NCI-H1436 (cell line): ENCODE measurements around the gene NET1.
"Not testable (repeated sequence)": the region's sequence is repeated elsewhere in the genome, so short reads cannot be mapped to it uniquely, and the experiment has no call there.

Source experiments
- DNase-seq: peaks from one replicate; lab custom pipeline; 2025; lab: John Stamatoyannopoulos, UW

Gene NET1

GRCh38 chr10:5400468-5401240 is 11.7 kb upstream of the NET1 start:
- DNase-seq: no peak

DNA sequence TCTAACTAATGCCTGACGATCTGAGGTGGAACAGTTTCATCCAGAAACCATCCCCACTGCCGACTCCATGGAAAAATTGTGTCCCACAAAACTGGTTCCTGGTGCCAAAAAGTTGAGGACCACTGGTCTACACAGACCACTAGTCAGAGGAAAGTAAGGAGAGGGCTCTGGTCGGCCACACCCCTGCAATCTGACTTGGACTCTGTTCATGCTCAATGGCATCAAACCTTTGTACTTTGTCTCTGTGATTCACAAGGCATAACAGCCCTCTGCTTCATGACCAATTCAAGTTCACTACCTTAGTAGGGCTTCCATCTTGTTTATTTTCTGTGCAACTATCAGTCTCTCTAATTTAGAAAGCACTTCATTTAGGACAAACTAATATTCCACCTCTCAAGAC is 9.6 kb upstream of the NET1 start:
- no peak for DNase-seq

- DNase-seq: no peak
These were observed 7.9 kb upstream of the NET1 start, which contains the start of gene TUBAL3 for GRCh38 chr10:5404208-5405041. TUBAL3 (minus strand) TSS chr10:5404828; CDS start chr10:5404792, 36 bp downstream.

DNA sequence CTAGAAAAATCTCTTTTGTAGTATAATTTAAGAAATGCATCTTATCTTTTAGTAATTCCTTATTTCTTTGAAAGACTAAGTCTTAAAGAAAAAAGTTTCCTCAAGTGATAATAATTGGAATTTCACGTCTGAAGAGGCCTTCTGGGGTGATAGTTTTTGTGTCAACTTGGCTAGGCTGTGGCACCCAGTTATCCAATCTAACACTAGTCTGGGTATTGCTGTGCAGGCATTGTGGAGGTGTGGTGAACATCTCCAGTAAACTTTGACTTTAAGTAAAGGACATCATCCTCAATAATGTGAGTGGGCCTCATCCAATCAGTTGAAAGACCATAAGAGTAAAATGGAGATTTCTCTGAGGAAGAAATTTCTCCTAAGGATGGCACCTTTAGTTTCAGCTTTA is 5.4 kb upstream of the NET1 start:
- DNase-seq: no peak

DNA sequence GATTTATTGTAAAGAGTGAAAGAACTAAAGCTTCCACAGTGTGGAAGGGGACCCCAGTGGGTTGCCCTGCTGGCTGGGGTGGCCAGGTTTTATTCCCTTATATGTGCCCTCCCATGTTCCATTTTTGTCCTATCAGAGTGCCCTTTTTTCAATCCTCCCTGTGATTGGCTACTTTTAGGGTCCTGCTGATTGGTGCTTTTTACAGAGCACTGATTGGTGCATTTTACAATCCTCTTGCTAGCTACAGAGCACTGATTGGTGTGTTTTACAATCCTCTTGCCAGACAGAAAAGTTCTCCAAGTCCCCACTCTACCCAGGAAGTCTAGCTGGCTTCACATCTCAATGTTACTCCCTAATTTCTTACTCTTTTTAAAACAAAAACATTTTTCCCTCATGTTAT is 1.6 kb upstream of the NET1 start:
- DNase-seq: not testable (repeated sequence)

GRCh38 chr10:5411941-5412276 is 448 bp upstream of the NET1 start:
- no peak for DNase-seq

DNA sequence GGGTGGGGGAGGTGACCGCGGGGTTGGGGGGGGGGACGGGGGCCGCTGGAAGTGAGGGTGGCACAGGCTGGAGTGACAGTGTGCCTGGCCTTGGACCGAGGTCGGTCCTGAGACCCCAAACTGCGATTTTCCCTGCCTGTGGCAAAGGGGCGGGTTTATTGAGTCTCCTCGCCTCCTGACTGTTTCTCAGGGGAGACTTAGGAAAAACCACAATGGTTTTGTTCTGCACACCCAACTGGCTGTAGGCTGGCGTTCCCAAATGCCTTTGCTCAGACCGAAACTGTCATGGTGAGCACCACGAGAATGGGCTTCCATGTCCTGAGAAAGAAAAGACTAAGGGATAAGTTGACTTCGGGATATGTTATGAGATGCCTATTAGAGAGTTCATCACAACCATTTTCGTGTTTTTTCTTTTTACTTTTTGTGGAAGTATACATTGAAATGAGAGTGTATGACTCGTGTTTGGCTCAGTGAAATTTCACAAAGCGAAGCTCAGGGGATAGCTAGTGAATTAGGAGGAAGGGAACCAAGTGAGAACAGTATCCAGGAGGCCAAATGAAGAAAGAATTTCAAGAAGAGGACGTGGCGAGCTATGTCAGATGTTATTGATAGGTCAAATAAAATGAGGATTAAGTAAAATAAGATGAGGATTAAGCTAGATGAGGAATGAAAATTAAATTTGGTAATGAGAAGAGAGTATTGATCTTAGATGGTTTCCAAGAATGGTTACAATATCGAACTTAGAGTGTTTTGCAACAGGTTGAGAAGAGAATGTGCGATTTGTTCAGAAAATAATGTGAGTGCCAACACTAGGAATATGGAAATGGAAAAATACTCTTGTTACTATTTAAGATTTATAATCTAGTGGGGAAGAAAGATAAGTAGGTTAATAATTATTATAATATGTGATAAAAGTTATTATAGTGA is 918 bp downstream of the NET1 start:
- peak; percentile 6 for DNase-seq

GRCh38 chr10:5416981-5417380 is 4.6 kb downstream of the NET1 start:
- no peak for DNase-seq

GRCh38 chr10:5418584-5418983 is 6.2 kb downstream of the NET1 start:
- no peak for DNase-seq

- no peak for DNase-seq
These were observed 7.2 kb downstream of the NET1 start for GRCh38 chr10:5419466-5420094.

DNA sequence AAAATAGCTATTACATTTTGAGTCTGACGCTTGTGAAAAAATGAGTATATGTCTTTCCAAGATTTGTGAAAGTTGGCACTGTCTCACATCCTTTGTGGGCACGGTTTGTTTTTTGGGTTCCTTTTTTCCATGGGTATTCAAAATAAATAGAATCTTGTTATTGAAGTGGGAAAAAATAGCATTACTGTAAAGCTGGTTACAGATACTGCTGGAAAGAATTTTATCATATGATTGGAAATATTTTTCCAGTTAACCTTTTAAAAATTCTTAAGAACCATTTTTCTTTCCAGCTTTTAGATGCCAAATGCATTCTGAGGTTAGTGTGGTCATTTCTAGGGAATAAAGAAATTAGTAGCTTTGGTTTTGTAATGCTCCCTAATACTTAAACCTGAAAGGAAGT is 11.4 kb downstream of the NET1 start:
- no peak for DNase-seq

DNA sequence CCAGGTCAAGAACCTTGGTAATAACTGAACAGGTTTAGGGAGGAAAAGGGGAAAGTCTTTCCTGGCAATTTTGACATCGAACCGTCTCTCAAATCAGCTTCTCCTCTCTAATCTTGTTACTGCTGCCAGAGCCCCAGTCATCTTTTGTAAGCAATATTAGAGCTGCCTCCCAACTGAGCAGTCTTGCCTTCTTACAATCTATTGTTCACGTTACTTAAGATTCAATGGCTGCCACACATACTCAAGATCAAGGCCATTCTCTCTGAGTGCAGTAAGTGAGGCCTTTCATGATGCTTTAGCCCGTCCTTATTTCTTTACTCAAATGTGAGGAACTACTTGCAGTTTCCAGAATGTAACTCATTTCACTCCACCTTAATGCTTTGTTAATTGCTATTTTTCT is 12.4 kb downstream of the NET1 start:
- DNase-seq: no peak

GRCh38 chr10:5428133-5428532 is 15.8 kb downstream of the NET1 start:
- DNase-seq: peak; percentile 10

DNA sequence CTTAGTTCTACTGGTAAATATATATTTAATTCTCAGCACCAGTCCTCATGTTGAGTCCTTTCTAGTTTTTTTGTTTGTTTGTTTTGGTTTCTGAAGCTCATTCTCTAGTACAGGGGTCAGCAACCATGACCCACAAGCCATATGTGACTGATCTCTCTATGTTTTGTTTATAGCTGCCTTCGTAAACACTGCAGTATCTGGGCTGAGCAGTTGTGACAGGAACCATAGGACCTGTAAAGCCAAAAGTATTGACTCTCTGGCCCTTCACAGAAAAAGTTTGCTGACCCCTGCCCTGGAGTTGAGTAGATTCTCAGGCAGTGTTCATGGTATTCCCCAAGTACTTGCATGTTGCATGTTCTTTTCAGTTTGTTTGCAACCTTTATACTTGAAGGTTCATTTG is 20.8 kb downstream of the NET1 start:
- DNase-seq: no peak

DNA sequence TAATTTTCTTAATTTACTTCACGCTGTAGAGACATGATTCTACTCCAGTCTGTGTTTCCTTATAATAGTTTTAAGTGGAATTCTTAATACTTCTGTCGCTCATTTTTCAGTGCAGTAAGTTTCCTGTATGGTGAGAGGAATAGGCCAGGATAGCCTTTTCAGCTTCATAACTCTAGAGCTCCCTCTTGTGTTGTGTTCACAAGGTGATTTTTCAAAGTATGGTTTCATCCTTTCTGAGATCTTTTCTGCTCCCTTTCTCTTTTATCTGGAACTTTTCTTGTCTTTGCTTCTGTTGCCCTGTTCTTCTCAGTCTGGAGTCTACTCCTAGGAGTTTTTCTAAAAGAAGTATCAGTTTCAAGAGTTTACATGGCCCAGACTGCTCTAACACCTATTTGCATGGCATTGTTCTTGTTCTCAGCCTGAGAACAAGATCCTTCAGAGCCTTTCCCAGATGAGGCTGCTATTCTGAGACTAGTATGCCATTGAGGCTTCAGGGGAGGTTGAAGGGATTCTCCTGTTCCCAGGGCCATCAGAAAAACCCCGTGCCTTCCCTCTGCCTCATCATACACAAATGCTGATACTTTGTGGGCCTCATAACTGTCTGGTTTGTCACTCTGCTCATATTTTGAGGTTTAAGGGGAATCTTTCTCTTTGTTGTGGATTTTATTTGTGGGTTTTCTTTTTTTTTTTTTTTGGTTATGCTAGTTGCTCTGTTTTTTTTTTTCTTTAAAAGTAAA is 21.8 kb downstream of the NET1 start:
- peak; percentile 43 for DNase-seq

DNA sequence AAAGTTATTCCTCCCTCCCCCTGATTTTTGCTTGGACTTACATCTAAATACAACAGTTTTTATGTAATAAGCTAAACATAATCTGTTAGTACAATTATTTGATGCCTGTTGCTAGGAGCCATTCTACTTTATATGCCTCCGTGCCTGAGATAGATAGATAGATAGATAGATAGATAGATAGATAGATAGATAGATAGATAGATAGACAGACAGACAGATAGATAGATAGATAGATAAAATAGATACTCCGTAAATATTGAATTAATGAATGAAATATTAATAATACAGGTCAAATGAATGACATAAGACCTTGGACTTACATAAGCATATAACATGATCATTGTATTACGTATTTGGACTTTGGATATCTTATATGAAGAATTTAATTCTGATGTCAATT is 23.0 kb downstream of the NET1 start:
- DNase-seq: no peak

DNA sequence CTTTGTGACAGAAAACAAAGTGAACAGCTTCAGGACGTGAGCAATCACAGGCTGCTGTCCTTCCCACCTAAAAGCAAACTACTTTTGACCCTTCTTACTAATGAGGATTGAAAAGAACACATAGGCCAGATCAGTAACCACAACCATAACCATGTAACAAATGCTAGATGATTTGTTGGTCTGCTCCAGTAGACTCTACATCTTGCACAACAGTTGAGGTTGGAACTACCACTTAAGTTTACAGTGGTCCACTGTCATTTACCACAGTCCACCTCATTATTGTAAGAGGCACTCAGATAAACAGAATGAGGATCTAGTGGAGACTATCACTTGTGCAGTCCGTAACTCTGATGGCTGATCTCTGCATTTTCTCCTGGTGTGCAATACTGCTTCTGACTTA is 27.8 kb downstream of the NET1 start:
- DNase-seq: no peak

GRCh38 chr10:5441106-5441505 is 28.7 kb downstream of the NET1 start:
- no peak for DNase-seq

DNA sequence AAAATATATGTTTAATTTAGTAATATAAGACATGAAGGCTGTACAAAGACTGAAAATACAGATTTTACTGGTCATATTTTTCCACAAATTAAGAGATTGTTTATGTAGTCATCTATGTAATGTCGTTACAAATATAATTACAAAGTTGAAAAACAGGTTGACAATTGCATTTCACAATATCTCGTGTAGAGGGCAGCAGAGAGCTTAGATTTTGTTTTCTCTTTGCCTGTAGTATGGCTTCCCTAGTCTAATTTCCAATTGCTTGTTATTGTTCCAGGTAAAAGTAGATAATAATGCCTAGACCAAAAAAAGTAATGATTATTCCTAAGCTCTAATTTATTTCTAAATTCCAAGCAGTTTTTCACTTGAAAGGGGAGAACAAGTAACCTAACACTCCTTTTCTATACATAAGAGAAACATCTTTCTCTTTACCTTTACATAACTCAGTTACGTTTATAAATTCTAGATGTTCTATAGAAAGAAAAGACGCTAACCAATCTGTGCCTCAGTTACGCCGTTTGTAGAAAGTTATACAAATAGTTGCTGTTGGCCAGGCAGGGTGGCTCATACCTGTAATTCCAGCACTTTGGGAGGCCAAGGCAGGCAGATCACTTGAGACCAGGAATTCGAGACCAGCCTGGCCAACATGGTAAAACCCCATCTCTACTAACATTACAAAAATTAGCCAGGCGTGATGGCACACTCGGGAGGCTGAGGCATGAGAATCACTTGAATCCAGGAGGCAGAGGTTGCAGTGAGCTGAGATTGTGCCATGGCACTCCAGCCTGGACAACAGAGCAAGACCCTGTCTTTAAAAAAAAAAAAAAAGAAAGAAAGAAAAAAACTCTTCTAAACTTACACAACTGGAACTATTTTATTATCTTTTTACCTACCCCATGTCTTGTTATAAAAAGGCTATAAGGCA is 30.0 kb downstream of the NET1 start:
- peak; percentile 23 for DNase-seq

DNA sequence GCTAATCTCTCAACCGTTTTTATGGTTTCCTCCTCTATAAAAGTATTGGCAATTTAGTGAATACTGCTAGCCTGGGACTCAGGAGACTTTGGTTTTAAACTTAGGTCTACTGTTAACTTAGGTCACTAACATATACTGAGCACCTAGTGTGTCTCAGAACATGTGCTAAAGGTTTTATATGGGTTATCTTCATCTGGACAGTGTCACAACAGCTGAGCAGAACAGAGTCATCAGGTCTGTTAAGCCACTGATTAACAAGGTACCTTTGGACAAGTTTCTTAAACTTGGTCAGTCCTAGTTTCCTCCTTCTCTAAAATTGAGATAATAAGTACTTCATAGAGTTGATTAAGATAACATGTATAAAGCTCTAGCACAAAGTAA is 30.6 kb downstream of the NET1 start:
- no peak for DNase-seq
